BE2C (cell line): Measurements from ENCODE around the gene CACNA2D3.

Source experiments
- DNase-seq: peaks from one replicate; pipeline ENCODE4 v3.0.0-alpha.2; 2020
- H3K27me3 ChIP-seq: fragments of 250-450 bp; sonication (Bioruptor Pico); 2 replicates; pipeline ENCODE4 v1.5.1; 2020; ENCODE audit warnings: mild to moderate bottlenecking
- H3K36me3 ChIP-seq: fragments of 250-450 bp; sonication (Bioruptor Pico); 2 replicates; pipeline ENCODE4 v1.5.1; 2020; ENCODE audit warnings: mild to moderate bottlenecking
- H3K4me1 ChIP-seq: fragments of 250-450 bp; sonication (Bioruptor Pico); 2 replicates; pipeline ENCODE4 v1.5.1; 2020
- H3K4me3 ChIP-seq: 2 replicates; pipeline ENCODE4 v1.5.1; 2011; ENCODE audit warnings: low read depth, low read length
- H3K9me3 ChIP-seq: fragments of 250-450 bp; sonication (Bioruptor Pico); 2 replicates; pipeline ENCODE4 v1.5.1; 2020
- CTCF ChIP-seq: IDR thresholded peaks from 2 replicates; pipeline ENCODE4 v1.5.1; 2012; ENCODE audit warnings: mild to moderate bottlenecking, low read depth, low read length

The CACNA2D3 gene

GRCh38 chr3:54517424-54517823 is 395.1 kb downstream of the CACNA2D3 start:
- no peak overlapping the region for H3K4me3 ChIP-seq
- no peaks in the 10 kb centered on the region for H3K4me1 ChIP-seq
- no peak for TF ChIP-seq CTCF
- no peaks in the 10 kb centered on the region for H3K27me3 ChIP-seq
- H3K36me3 ChIP-seq: no peaks in the 10 kb centered on the region
- H3K9me3 ChIP-seq: no peaks in the 10 kb centered on the region
- DNase-seq: no peak

- DNase-seq: no peak
- Histone ChIP-seq H3K36me3 (no peaks in the 10 kb centered on the region), H3K4me1 (no peaks in the 10 kb centered on the region), H3K9me3 (no peaks in the 10 kb centered on the region), H3K4me3 (no peak overlapping the region), H3K27me3 (no peaks in the 10 kb centered on the region)
- TF ChIP-seq CTCF: no peak
Measured at GRCh38 chr3:54518011-54518675, 395.8 kb downstream of the CACNA2D3 start.

- Histone ChIP-seq H3K27me3 (no peaks in the 10 kb centered on the region), H3K4me3 (no peak overlapping the region), H3K4me1 (no peaks in the 10 kb centered on the region), H3K9me3 (no peaks in the 10 kb centered on the region), H3K36me3 (no peaks in the 10 kb centered on the region)
- no peak for TF ChIP-seq CTCF
- no peak for DNase-seq
Measured at GRCh38 chr3:54519493-54519892, 397.1 kb downstream of the CACNA2D3 start.

- H3K9me3 ChIP-seq: no peaks in the 10 kb centered on the region
- no peak for DNase-seq
- no peaks in the 10 kb centered on the region for H3K4me1 ChIP-seq
- TF ChIP-seq CTCF: no peak
- no peaks in the 10 kb centered on the region for H3K36me3 ChIP-seq
- no peak overlapping the region for H3K4me3 ChIP-seq
- H3K27me3 ChIP-seq: no peaks in the 10 kb centered on the region
Measured at GRCh38 chr3:54520060-54520459, 397.7 kb downstream of the CACNA2D3 start.

DNA sequence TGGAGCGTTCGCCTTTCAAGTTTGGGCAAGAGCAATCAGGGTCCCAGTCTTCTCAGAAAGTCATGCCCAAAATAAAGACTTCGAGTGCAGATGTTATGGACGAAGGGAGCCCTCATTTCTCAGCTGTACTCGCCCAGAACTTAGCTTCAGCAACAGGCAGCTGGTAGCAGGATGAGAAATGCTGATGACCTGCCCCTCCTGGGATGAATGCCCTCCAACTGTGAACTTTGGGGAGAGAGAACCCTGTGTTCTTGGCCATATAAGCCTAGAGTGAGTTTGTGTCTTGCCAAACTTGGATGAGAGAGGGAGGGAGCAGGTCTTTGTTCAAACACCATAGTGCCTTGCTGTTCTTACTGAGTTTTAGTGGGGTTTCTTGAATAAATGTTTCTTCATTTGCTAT is 405.2 kb downstream of the CACNA2D3 start:
- Histone ChIP-seq H3K4me3 (no peak overlapping the region), H3K4me1 (no peaks in the 10 kb centered on the region), H3K27me3 (no peaks in the 10 kb centered on the region), H3K36me3 (no peaks in the 10 kb centered on the region), H3K9me3 (no peaks in the 10 kb centered on the region)
- no peak for DNase-seq
- TF ChIP-seq CTCF: no peak

GRCh38 chr3:54527953-54528352 is 405.6 kb downstream of the CACNA2D3 start:
- TF ChIP-seq CTCF: no peak
- no peaks in the 10 kb centered on the region for H3K9me3 ChIP-seq
- no peaks in the 10 kb centered on the region for H3K4me1 ChIP-seq
- H3K27me3 ChIP-seq: no peaks in the 10 kb centered on the region
- DNase-seq: no peak
- no peaks in the 10 kb centered on the region for H3K36me3 ChIP-seq
- no peak overlapping the region for H3K4me3 ChIP-seq
